ENCODE results near the gene PTPRC.

Gene PTPRC

GRCh38 chr1:198749279-198749678 lies 110.4 kb downstream of the PTPRC start:
- TF ChIP-seq REST (IDR thresholded peaks at IDR 0.05; ENCODE audit: insufficient read depth in 1 of 2, low read depth in 2 of 2, low read length in 2 of 2) (no peak), FOXP2 (optimal IDR thresholded peaks at IDR 0.05; ENCODE audit: borderline replicate concordance, extremely low read depth, extremely low read length, insufficient read depth) (no peak), TAF1 (IDR thresholded peaks at IDR 0.05; ENCODE audit: borderline replicate concordance, insufficient read depth, low read length) (no peak), SIN3A (IDR thresholded peaks at IDR 0.05; ENCODE audit: borderline replicate concordance, insufficient read depth, low read length) (no peak), POLR2AphosphoS5 (IDR thresholded peaks at IDR 0.05; ENCODE audit: low read depth, low read length) (no peak)

DNA sequence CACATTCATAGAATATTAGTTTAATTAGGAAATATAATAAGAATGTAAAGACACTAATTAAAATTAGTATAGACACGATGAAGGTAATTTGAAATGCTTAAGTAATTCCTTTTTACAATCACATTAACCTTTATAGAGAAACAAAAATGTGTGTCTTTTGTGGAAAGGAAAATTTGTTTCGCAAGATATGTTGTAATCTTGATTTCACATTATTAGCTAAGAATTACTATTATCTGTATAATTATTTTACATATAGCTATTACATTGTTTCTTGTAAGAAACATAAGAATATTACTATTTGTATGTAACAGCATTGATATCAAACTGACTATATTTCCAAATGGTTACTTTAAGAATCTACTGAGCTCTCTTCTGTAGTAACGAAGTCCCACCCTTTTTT lies 111.2 kb downstream of the PTPRC start:
- TF ChIP-seq POLR2AphosphoS5 (IDR thresholded peaks at IDR 0.05; ENCODE audit: low read depth, low read length) (no peak), FOXP2 (optimal IDR thresholded peaks at IDR 0.05; ENCODE audit: borderline replicate concordance, extremely low read depth, extremely low read length, insufficient read depth) (no peak), REST (IDR thresholded peaks at IDR 0.05; ENCODE audit: insufficient read depth in 1 of 2, low read depth in 2 of 2, low read length in 2 of 2) (no peak), TAF1 (IDR thresholded peaks at IDR 0.05; ENCODE audit: borderline replicate concordance, insufficient read depth, low read length) (no peak), SIN3A (IDR thresholded peaks at IDR 0.05; ENCODE audit: borderline replicate concordance, insufficient read depth, low read length) (no peak)

DNA sequence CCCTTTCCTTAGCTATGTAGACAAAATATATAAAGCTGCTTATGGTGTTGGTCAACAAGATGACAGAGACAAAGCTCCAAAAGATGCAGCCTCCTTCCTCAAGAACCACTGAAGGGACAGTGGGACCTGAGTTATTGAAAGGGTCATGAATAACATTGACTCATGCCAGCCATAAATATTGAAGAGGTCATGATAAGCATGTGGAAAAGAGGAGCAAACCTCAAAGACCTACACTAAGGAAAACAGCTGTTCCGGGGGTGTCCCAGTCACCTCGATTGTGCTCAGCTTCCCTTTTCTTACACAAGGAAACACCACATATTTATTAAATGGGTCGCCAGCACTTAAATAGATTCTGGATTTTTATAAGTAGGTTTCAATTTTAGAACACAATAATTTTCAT lies 112.9 kb downstream of the PTPRC start:
- TF ChIP-seq FOXP2 (optimal IDR thresholded peaks at IDR 0.05; ENCODE audit: borderline replicate concordance, extremely low read depth, extremely low read length, insufficient read depth) (no peak), POLR2AphosphoS5 (IDR thresholded peaks at IDR 0.05; ENCODE audit: low read depth, low read length) (no peak), SIN3A (IDR thresholded peaks at IDR 0.05; ENCODE audit: borderline replicate concordance, insufficient read depth, low read length) (no peak), REST (IDR thresholded peaks at IDR 0.05; ENCODE audit: insufficient read depth in 1 of 2, low read depth in 2 of 2, low read length in 2 of 2) (no peak), TAF1 (IDR thresholded peaks at IDR 0.05; ENCODE audit: borderline replicate concordance, insufficient read depth, low read length) (no peak)

- no peak for TF ChIP-seq POLR2AphosphoS5 (IDR thresholded peaks at IDR 0.05; ENCODE audit: low read depth, low read length)
- no peak for TF ChIP-seq TAF1 (IDR thresholded peaks at IDR 0.05; ENCODE audit: borderline replicate concordance, insufficient read depth, low read length)
- TF ChIP-seq FOXP2 (optimal IDR thresholded peaks at IDR 0.05; ENCODE audit: borderline replicate concordance, extremely low read depth, extremely low read length, insufficient read depth): no peak
- no peak for TF ChIP-seq SIN3A (IDR thresholded peaks at IDR 0.05; ENCODE audit: borderline replicate concordance, insufficient read depth, low read length)
- TF ChIP-seq REST (IDR thresholded peaks at IDR 0.05; ENCODE audit: insufficient read depth in 1 of 2, low read depth in 2 of 2, low read length in 2 of 2): no peak
Measured at GRCh38 chr1:198754670-198755069, 115.8 kb downstream of the PTPRC start.

GRCh38 chr1:198755715-198756114 lies 116.9 kb downstream of the PTPRC start:
- no peak for TF ChIP-seq REST (IDR thresholded peaks at IDR 0.05; ENCODE audit: insufficient read depth in 1 of 2, low read depth in 2 of 2, low read length in 2 of 2)
- no peak for TF ChIP-seq SIN3A (IDR thresholded peaks at IDR 0.05; ENCODE audit: borderline replicate concordance, insufficient read depth, low read length)
- TF ChIP-seq FOXP2 (optimal IDR thresholded peaks at IDR 0.05; ENCODE audit: borderline replicate concordance, extremely low read depth, extremely low read length, insufficient read depth): no peak
- no peak for TF ChIP-seq TAF1 (IDR thresholded peaks at IDR 0.05; ENCODE audit: borderline replicate concordance, insufficient read depth, low read length)
- no peak for TF ChIP-seq POLR2AphosphoS5 (IDR thresholded peaks at IDR 0.05; ENCODE audit: low read depth, low read length)

Data from PFSK-1 (cell line).